GM12872 (cell line): Measurements from ENCODE around the gene RAB43.

Experiments used
- TF ChIP-seq, protein P1 (sequence below): IDR thresholded peaks from 3 replicates; pipeline ENCODE4 v1.5.1; 2011; ENCODE audit warnings: low read depth, mild to moderate bottlenecking, low read length, moderate library complexity; ENCODE audit not compliant: insufficient read depth

Gene RAB43

DNA sequence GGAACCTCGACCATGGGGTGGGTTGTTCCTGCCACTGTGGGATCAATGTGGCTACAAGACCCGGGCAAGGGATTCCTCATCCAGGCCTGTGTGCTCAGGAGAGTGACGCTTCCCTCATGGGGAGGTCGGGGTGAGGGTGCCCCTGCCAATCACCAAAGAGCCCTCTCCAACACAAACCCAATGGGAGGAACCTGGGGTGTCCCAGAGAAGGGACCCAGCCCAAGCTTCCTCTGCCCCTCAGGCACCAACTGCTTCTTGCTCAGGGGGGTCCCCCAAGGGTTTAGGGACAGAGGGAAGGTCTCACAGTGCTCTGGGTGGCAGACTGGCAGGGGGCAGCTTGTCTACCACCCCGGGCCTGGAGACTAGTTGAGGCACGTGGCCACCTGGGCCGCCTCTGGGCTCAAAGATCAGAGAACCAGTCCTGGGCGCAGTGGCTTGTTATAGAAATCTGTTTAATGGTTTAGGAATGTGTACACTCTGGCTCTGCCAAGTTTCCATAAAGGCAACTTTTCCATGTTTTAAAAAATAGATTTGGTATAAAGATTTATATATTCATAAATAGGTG is 34.4 kb downstream of the RAB43 start:
- TF ChIP-seq, protein P1, sequence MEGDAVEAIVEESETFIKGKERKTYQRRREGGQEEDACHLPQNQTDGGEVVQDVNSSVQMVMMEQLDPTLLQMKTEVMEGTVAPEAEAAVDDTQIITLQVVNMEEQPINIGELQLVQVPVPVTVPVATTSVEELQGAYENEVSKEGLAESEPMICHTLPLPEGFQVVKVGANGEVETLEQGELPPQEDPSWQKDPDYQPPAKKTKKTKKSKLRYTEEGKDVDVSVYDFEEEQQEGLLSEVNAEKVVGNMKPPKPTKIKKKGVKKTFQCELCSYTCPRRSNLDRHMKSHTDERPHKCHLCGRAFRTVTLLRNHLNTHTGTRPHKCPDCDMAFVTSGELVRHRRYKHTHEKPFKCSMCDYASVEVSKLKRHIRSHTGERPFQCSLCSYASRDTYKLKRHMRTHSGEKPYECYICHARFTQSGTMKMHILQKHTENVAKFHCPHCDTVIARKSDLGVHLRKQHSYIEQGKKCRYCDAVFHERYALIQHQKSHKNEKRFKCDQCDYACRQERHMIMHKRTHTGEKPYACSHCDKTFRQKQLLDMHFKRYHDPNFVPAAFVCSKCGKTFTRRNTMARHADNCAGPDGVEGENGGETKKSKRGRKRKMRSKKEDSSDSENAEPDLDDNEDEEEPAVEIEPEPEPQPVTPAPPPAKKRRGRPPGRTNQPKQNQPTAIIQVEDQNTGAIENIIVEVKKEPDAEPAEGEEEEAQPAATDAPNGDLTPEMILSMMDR = no peak

DNA sequence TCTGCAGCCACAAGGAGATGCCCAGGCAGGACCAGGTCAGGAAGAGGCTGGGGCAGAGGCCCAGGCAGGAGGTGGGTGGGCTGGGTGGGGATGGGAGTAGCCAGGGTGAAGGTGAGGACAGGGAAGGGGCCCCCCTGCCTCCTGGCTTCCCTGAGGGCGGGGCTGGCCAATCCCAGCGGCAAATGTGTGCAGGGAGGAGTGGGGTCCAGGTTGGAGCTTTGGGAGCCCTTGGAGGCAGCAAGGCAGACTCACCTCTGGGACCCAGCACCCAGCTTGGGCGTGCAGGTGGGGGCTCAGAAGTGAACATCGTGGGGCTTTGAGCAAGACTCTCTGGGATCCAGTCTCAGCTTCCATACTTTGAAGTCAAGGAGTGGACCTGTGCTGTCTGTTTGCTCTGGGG is 35.8 kb downstream of the RAB43 start:
- TF ChIP-seq, protein P1 = no peak

DNA sequence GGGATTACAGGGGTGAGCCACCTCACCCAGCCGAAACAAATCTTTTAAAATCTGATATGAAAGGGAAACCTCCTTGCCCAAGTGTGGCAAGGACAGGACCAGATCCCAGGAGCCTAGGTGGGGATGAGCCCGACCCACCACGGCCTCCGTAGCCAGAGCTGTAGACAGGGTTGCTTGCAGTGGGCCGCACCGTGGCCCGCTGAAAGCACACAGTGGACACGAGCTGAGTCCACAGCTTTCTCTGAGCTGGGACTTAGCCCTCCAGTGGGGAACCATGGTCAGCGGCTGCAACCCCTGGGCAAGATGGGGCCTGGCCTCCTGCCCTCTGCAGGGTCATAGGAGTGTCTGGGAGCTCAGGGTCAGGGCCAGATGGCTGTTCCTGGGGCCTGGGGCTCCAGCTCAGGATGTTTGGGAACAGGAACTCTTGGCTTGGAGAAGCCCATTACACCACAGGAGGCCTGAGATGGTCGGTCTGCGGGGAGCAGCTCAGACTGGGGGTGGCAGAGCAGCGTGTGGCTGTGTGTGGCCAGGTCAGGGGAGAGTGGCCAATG is 36.4 kb downstream of the RAB43 start:
- TF ChIP-seq, protein P1 = no peak

DNA sequence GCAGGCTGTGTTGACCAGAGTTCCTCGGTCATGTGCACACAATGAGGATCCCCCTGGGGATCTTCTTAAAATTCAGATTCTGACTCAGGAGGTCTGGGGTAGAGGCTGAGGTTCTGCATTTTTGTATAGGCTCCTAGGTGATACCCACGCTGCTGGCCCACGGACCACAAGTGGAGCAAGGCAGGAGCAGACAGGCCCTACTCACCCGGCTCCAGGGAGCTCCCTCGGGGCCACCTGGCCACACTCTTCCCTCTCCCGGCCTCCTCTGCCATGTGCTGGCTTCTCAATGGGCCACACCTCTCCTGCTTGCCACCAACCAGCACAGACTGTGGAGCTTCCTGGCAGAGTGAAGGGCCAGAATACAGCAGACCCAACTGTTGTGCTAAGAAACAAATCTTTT is 37.1 kb downstream of the RAB43 start:
- TF ChIP-seq, protein P1 = no peak

DNA sequence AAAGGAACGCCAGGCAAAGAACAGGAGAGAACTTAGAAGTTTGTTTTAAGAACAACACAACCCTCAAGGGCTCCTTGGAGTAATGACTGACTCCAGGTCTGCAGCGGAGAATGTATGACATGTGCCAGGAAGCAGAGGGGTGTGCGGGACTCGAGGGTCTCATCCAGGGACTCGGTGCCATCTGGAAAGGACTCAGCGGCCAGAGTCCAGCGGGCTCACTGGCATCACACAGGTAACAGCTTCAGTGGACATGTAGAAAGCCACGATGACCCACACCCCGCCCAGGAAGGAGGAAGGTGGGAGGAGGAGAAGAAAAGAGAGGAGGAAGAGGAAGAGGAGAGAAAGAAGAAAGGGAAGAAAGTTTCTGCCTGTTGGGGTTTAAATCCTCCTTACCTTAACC is 39.6 kb downstream of the RAB43 start:
- TF ChIP-seq, protein P1 = no peak

DNA sequence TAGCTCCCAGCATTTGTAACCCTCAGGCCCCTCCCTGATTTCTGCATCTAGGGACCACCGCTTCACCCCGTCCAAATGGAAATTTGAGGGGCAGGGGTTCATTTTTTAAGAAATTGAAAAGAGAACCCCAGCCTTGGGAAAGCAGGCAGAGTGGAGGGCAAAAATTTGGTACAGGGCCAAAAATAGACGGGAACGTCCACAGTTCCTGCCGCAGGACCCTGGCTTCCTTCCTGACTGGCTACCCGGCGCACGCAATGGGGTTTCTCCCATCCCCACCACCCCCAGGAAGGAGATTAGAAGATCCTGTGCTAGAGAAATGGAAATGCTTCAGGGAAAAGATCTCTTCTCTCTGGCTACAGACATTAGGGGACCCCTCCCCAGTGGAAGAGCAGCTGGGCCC is 40.1 kb downstream of the RAB43 start:
- TF ChIP-seq, protein P1 = no peak

DNA sequence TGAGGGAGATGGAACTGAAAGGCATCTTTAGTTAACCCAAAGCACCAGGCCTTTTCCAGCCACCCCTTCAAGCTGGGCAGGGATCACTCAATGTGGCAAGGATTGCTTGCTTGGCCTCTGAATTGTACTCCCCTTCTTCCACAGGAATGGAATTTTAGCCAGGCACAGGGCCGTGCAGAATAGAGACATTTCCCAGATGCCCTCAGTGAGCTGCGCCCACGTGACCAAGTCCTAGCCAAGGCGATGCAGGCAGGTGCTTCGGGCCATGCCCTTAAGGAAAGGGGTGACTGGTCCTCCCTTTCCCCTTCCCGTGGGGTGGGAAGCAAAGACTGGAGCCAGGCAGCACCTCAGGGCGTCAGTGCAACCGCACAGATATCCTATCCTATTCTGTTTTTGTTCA is 43.1 kb downstream of the RAB43 start:
- TF ChIP-seq, protein P1 = no peak
